SU-DHL-6 (cell line): ENCODE results near the gene ADCY2.

ENCODE experiments used
- H2AFZ ChIP-seq: fragments of 200-600 bp; sonication (generic); 2 replicates; pipeline ENCODE4 v1.6.1; 2014; ENCODE audit warnings: low read depth, mild to moderate bottlenecking, moderate library complexity, mixed read lengths, antibody characterized with exemption, low read length; ENCODE audit not compliant: severe bottlenecking
- H3F3A ChIP-seq: fragments of 200-600 bp; shearing (Covaris generic); 2 replicates; pipeline ENCODE4 v1.6.0; 2016; ENCODE audit warnings: antibody characterized with exemption, mild to moderate bottlenecking; ENCODE audit not compliant: insufficient read depth
- H3K27ac ChIP-seq: fragments of 200-600 bp; sonication (generic); 2 replicates; pipeline ENCODE4 v1.5.1; 2016; ENCODE audit warnings: low read depth, mild to moderate bottlenecking, low read length, moderate library complexity, mixed read lengths
- H3K27me3 ChIP-seq: fragments of 200-600 bp; sonication (generic), shearing (Covaris generic); 2 replicates; pipeline ENCODE4 v1.6.0; 2014; ENCODE audit warnings: mild to moderate bottlenecking, low read length
- H3K36me3 ChIP-seq: fragments of 200-600 bp; sonication (generic); 2 replicates; pipeline ENCODE4 v1.6.1; 2014; ENCODE audit warnings: mild to moderate bottlenecking, low read length, mixed read lengths
- H3K4me2 ChIP-seq: fragments of 300-600, 200-600 bp; shearing (Covaris generic), sonication (generic); 2 replicates; pipeline ENCODE4 v1.6.0; 2014; ENCODE audit warnings: low read length, low read depth, mild to moderate bottlenecking; ENCODE audit not compliant: poor library complexity, severe bottlenecking
- H3K4me3 ChIP-seq: fragments of 200-600 bp; sonication (generic); 2 replicates; pipeline ENCODE4 v1.5.1; 2014; ENCODE audit warnings: antibody characterized with exemption, low read length, mild to moderate bottlenecking, mixed read lengths; ENCODE audit not compliant: insufficient read depth, poor library complexity, severe bottlenecking
- H3K79me2 ChIP-seq: fragments of 200-600 bp; sonication (generic); 2 replicates; pipeline ENCODE4 v1.6.1; 2014; ENCODE audit warnings: mild to moderate bottlenecking, low read length, moderate library complexity; ENCODE audit not compliant: insufficient read depth
- H3K9ac ChIP-seq: fragments of 200-600 bp; sonication (generic); 2 replicates; pipeline ENCODE4 v1.7.0; 2014; ENCODE audit warnings: mild to moderate bottlenecking, low read length
- H3K9me2 ChIP-seq: fragments of 200-600 bp; sonication (generic); replicated peaks from 2 replicates; pipeline ENCODE4 v1.6.1; 2014; ENCODE audit warnings: low read length; ENCODE audit not compliant: insufficient read depth
- H3K9me3 ChIP-seq: fragments of 200-600 bp; sonication (generic); 2 replicates; pipeline ENCODE4 v1.6.1; 2014; ENCODE audit warnings: low read length, mixed read lengths; ENCODE audit not compliant: insufficient read depth
- H4K20me1 ChIP-seq: fragments of 200-600 bp; sonication (generic); 2 replicates; pipeline ENCODE4 v1.6.1; 2014; ENCODE audit warnings: low read depth, mild to moderate bottlenecking, antibody characterized with exemption, low read length, moderate library complexity, mixed read lengths
- EZH2phosphoT487 ChIP-seq: fragments of 200-600 bp; sonication (generic), shearing (Covaris generic); conservative IDR thresholded peaks from 2 replicates; pipeline ENCODE4 v1.6.1; 2018; ENCODE audit warnings: mild to moderate bottlenecking, antibody characterized with exemption, low read length, moderate library complexity, mixed read lengths
- TF ChIP-seq, protein P1 (sequence below): fragments of 200-600 bp; sonication (generic); IDR thresholded peaks from one replicate; pipeline ENCODE4 v1.5.1; 2017; ENCODE audit warnings: antibody characterized with exemption, mild to moderate bottlenecking, low read length, moderate library complexity; ENCODE audit not compliant: insufficient read depth, poor library complexity, severe bottlenecking

The ADCY2 gene

DNA sequence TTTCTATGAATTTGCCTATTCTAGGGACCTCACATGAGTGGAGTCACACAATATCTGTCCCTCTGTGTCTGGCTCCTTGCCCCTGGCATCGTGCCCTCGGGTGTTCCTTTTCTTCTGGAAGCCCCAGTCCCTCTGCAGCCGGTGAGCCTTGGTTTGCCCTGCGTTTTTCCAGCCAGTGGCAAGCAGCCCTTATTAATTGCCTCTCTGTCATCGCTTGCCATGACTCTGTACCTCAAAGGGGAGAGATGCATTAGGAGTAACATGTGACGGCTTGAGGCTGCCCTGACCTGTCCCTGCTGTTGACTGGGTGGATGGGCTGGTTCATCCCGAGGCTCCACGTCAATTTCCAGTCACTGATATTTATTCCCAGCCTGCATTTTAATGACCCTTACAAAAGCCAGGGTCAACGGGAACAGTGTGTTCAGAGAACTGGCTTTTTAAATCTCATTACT lies 367.7 kb downstream of the ADCY2 start:
- no peaks in the 10 kb centered on the region for H3F3A ChIP-seq
- H3K79me2 ChIP-seq: no peaks in the 10 kb centered on the region
- no peak overlapping the region for H2AFZ ChIP-seq
- H3K4me3 ChIP-seq: no peak overlapping the region
- H3K27ac ChIP-seq: no peak overlapping the region
- H3K9me3 ChIP-seq: no peaks in the 10 kb centered on the region
- no peak for TF ChIP-seq EZH2phosphoT487
- TF ChIP-seq, protein P1, sequence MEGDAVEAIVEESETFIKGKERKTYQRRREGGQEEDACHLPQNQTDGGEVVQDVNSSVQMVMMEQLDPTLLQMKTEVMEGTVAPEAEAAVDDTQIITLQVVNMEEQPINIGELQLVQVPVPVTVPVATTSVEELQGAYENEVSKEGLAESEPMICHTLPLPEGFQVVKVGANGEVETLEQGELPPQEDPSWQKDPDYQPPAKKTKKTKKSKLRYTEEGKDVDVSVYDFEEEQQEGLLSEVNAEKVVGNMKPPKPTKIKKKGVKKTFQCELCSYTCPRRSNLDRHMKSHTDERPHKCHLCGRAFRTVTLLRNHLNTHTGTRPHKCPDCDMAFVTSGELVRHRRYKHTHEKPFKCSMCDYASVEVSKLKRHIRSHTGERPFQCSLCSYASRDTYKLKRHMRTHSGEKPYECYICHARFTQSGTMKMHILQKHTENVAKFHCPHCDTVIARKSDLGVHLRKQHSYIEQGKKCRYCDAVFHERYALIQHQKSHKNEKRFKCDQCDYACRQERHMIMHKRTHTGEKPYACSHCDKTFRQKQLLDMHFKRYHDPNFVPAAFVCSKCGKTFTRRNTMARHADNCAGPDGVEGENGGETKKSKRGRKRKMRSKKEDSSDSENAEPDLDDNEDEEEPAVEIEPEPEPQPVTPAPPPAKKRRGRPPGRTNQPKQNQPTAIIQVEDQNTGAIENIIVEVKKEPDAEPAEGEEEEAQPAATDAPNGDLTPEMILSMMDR: no peak
- H3K36me3 ChIP-seq: no peaks in the 10 kb centered on the region
- H3K27me3 ChIP-seq: no peaks in the 10 kb centered on the region
- no peaks in the 10 kb centered on the region for H3K9me2 ChIP-seq
- H3K4me2 ChIP-seq: no peak overlapping the region
- H3K9ac ChIP-seq: no peak overlapping the region
- H4K20me1 ChIP-seq: no peaks in the 10 kb centered on the region

DNA sequence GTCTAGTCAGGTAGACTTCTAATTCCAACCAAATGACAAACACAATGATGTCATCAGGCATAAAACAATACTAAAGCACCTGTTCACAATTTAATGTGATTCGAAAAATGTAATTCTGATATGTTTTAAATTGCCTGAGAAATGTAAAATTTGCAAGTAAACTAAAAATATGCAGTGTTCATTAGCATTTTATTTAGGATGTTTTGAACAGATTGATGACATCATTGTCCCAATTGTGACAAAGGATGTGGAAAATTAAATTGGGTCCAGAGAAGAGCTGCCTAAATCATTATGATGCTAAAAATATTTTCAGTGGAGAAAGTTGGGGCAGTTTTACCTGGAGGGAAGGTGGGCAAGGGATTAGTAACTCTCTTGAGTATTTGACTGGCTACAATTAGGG lies 368.5 kb downstream of the ADCY2 start:
- TF ChIP-seq, protein P1: no peak
- no peak overlapping the region for H3K9ac ChIP-seq
- no peak overlapping the region for H2AFZ ChIP-seq
- no peak overlapping the region for H3K4me2 ChIP-seq
- no peaks in the 10 kb centered on the region for H3K9me2 ChIP-seq
- H3K79me2 ChIP-seq: no peaks in the 10 kb centered on the region
- H3K36me3 ChIP-seq: no peaks in the 10 kb centered on the region
- no peaks in the 10 kb centered on the region for H4K20me1 ChIP-seq
- no peaks in the 10 kb centered on the region for H3K9me3 ChIP-seq
- no peak overlapping the region for H3K27ac ChIP-seq
- H3K4me3 ChIP-seq: no peak overlapping the region
- no peaks in the 10 kb centered on the region for H3F3A ChIP-seq
- H3K27me3 ChIP-seq: no peaks in the 10 kb centered on the region

DNA sequence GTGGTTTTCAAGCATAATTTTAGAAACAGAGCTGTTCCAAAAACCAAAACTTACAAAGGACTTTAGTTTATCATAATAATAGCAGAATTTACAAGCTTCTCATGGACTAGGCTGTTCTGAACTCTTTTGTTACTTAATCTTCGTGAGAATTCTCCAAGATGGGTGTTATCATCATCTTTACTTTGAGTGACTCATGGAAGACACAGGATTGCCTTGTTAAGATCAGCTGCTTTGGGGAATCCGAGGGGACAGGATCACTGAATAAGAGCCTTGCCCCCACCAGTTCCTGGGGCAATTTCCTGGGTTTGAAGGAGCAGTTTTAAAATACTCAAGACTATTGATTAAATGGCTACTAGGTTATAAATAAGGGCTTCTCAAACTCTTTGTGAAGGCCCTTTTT lies 374.5 kb downstream of the ADCY2 start:
- Histone ChIP-seq H4K20me1 (no peaks in the 10 kb centered on the region), H3K27ac (no peak overlapping the region), H3K36me3 (no peaks in the 10 kb centered on the region), H2AFZ (no peak overlapping the region), H3K4me2 (no peak overlapping the region), H3K4me3 (no peak overlapping the region), H3K27me3 (no peaks in the 10 kb centered on the region), H3F3A (no peaks in the 10 kb centered on the region), H3K79me2 (no peaks in the 10 kb centered on the region), H3K9ac (no peak overlapping the region), H3K9me2 (no peaks in the 10 kb centered on the region), H3K9me3 (no peaks in the 10 kb centered on the region)
- TF ChIP-seq, protein P1: no peak
- TF ChIP-seq EZH2phosphoT487: no peak

DNA sequence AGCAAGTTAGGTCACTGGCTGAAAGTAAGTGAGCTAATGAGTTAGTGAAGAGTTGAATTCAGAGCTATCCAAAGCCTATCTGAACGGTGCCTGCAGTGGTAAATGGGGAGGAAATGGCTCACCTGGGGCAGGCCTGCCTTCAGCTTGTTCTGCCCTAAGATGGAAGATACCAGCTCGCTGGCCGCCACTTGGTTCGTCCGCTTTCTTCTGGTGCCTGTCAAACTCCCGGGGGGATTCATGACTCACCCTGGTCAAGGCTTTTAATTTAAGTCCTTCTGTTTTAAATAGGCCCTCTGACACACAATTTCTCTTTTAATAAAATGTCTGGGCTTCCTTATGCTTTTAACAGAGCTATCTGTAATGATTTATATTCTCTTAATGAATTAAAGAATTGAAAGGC lies 376.2 kb downstream of the ADCY2 start:
- no peaks in the 10 kb centered on the region for H3K36me3 ChIP-seq
- no peaks in the 10 kb centered on the region for H3K79me2 ChIP-seq
- no peaks in the 10 kb centered on the region for H4K20me1 ChIP-seq
- H3F3A ChIP-seq: no peaks in the 10 kb centered on the region
- H3K9me3 ChIP-seq: no peaks in the 10 kb centered on the region
- no peak overlapping the region for H3K9ac ChIP-seq
- H3K4me2 ChIP-seq: no peak overlapping the region
- TF ChIP-seq EZH2phosphoT487: no peak
- TF ChIP-seq, protein P1: no peak
- H2AFZ ChIP-seq: no peak overlapping the region
- H3K27me3 ChIP-seq: no peaks in the 10 kb centered on the region
- H3K27ac ChIP-seq: no peak overlapping the region
- H3K4me3 ChIP-seq: no peak overlapping the region
- H3K9me2 ChIP-seq: no peaks in the 10 kb centered on the region
